ENCODE measurements around the gene C1QTNF2. TPM values are rescaled to one million over a fixed set of nuclear protein-coding genes. Genes with fewer than 3 reads are reported as not detected.

The C1QTNF2 gene
- total and polyA plus RNA-seq, 2 of the 8 experiments (the other 6 are each of a cell fraction or from before 2014, with no cell fraction given): 1.0 to 2.0 TPM

DNA sequence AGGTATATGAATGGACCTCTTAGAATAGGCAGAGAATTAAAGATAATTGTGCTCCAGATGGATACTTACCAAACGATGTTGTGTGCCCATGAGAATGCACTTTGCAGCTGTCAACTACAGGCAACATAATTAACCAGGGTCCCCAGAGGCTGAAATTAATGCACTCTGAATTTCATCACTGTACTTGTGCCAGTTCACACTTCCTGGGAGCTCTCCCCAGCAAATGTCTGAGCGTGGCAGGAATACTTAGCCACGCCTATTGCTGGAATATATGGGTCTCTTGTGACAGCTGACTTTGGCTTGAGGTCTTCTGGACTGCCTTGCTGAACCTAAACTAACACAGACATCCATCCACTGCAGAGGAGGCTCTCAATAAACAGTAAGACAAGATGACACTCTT is 11.9 kb upstream of the C1QTNF2 start:
- WGBS, 2 experiments (ENCODE audit: extremely low coverage in 1 of 2, insufficient coverage in 1 of 2, insufficient read length in 1 of 2, insufficient replicate concordance in 2 of 2, low coverage in 1 of 2, low lambda C conversion rate in 2 of 2, missing lambda C conversion rate in 1 of 2): 83% methylated on average over 3 of the region's 3 CpGs; no CpG with 5 or more reads in 1 of the 2 experiments
- H3K56ac ChIP-seq (replicated peaks; ENCODE audit: insufficient read length, low read depth, low read length): no peak overlapping the region
- CTCF ChIA-PET (ENCODE audit: partially characterized antibody): interaction anchor here (2.0 kb wide), 1 partner anchor 11 kb away, joined by 6 read pairs; no protein-coding TSS in a partner anchor

More for the DNA sequence above, 11.9 kb upstream of the C1QTNF2 start:
- Histone ChIP-seq H3K18ac (ENCODE audit: extremely low read depth, low read length) (no peak overlapping the region), H3K4me1 (replicated peaks in 1 of 4; ENCODE audit: control insufficient read depth in 3 of 4, insufficient read depth in 4 of 4, low read length in 3 of 4) (no peaks in the 10 kb centered on the region), H2BK5ac (ENCODE audit: low read depth, low read length) (no peak overlapping the region), H4K8ac (ENCODE audit: extremely low read depth, insufficient read depth, low read length) (no peak overlapping the region), H3K27ac (ENCODE audit: low read depth, low read length) (no peak overlapping the region), H3K4me3 (ENCODE audit: extremely low read depth in 1 of 4, insufficient read depth in 2 of 4, low read depth in 3 of 4, low read length in 4 of 4) (no peak overlapping the region), H3K79me2 (ENCODE audit: control insufficient read depth in 1 of 2, insufficient read depth in 2 of 2, low read length in 2 of 2) (no peaks in the 10 kb centered on the region), H2BK120ac (replicated peaks; ENCODE audit: low read depth, low read length) (no peak overlapping the region), H3K4me2 (ENCODE audit: insufficient read depth in 1 of 2, low read depth in 2 of 2, low read length in 2 of 2) (no peak overlapping the region), H3K9me3 (ENCODE audit: insufficient read depth in 2 of 2, low read depth in 1 of 2, low read length in 1 of 2) (no peaks in the 10 kb centered on the region), H2BK12ac (ENCODE audit: low read depth, low read length) (no peak overlapping the region), H3K27me3 (replicated peaks in 1 of 4; ENCODE audit: control insufficient read depth in 3 of 4, extremely low read depth in 1 of 4, insufficient read depth in 3 of 4, low read length in 3 of 4) (peaks cover 0 to 1% (median 0%) of the 10 kb centered on the region in 4 experiments; a peak in 1 of 7 replicates), H4K20me1 (replicated peaks in 1 of 2; ENCODE audit: control insufficient read depth in 1 of 2, insufficient read depth in 2 of 2, low read length in 2 of 2) (no peaks in the 10 kb centered on the region), H3K9ac (replicated peaks in 1 of 4; ENCODE audit: extremely low read depth in 1 of 4, low read depth in 3 of 4, low read length in 3 of 4) (no peak overlapping the region), H4K91ac (replicated peaks; ENCODE audit: insufficient read length, low read length) (no peak overlapping the region), H2AK5ac (ENCODE audit: low read depth, low read length) (no peak overlapping the region), H2BK20ac (ENCODE audit: low read length) (no peak overlapping the region), H2BK15ac (ENCODE audit: low read length) (no peak overlapping the region), H3K23me2 (ENCODE audit: low read depth, low read length) (no peaks in the 10 kb centered on the region), H3K14ac (ENCODE audit: insufficient read length) (no peak overlapping the region), H3K23ac (ENCODE audit: insufficient read length) (no peak overlapping the region), H3K4ac (replicated peaks; ENCODE audit: insufficient read length, low read depth, low read length) (no peak overlapping the region), H3K79me1 (ENCODE audit: low read depth, low read length) (no peaks in the 10 kb centered on the region), H3K36me3 (ENCODE audit: control insufficient read depth in 2 of 4, insufficient read depth in 4 of 4, low read length in 3 of 4) (no peaks in the 10 kb centered on the region), H2AFZ (ENCODE audit: low read length) (no peak overlapping the region), H4K5ac (ENCODE audit: insufficient read length, low read depth, low read length) (no peak overlapping the region)
- DNase-seq (ENCODE audit: low read depth in 1 of 2, low spot score in 2 of 2) (no peak), FAIRE-seq (no peak)
- no peak for TF ChIP-seq CTBP2 (IDR thresholded peaks at IDR 0.05; ENCODE audit: borderline replicate concordance, insufficient read depth, insufficient read length, low read length)
- TF ChIP-seq CBX5 (IDR thresholded peaks at IDR 0.05; ENCODE audit: low read depth, low read length): no peak
- no peak for TF ChIP-seq MAFK (IDR thresholded peaks at IDR 0.05; ENCODE audit: low read depth, low read length)
- no peak for TF ChIP-seq RFX5 (IDR thresholded peaks at IDR 0.05; ENCODE audit: borderline replicate concordance, low read depth, low read length)
- no peak for TF ChIP-seq TBP (IDR thresholded peaks at IDR 0.05; ENCODE audit: low read depth, low read length)
- POLR2A ChIA-PET (ENCODE audit: partially characterized antibody): no interaction called here
